HG03045 (cell line): ENCODE results near the gene CCDC88B.
"Not testable (repeated sequence)": the region's sequence is repeated elsewhere in the genome, so short reads cannot be mapped to it uniquely, and the experiment has no call there.

Experiments
- ATAC-seq: cut with Tn5 transposase; IDR thresholded peaks from one replicate; pipeline ENCODE4 v1.9.1; 2021; ENCODE audit warnings: mild to moderate bottlenecking, moderate library complexity; ENCODE audit not compliant: unreplicated experiment

The CCDC88B gene

GRCh38 chr11:64318766-64319761 lies 20.9 kb upstream of the CCDC88B start:
- ATAC-seq, result no peak

DNA sequence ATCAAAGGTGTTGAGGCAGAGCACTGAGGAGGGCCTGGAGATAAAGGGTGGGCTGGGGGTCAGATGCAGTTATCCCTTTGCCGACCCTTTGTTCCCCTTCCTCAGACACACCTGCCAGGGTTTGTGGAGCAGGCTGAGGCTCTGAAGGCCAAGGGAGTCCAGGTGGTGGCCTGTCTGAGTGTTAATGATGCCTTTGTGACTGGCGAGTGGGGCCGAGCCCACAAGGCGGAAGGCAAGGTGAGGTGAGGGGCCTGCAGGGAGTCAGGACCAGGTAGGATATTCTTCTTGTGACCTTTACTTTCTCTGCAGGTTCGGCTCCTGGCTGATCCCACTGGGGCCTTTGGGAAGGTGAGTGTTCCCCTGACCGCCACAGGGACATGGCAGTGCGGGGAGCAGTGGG lies 19.4 kb upstream of the CCDC88B start:
- no peak for ATAC-seq

- no peak for ATAC-seq
Measured at GRCh38 chr11:64321026-64321425, 19.0 kb upstream of the CCDC88B start.

- ATAC-seq, result no peak
Measured at GRCh38 chr11:64321533-64321932, 18.5 kb upstream of the CCDC88B start.

- ATAC-seq, result no peak
Measured at GRCh38 chr11:64322925-64323260, 17.1 kb upstream of the CCDC88B start.

- no peak for ATAC-seq
Measured at GRCh38 chr11:64323373-64323772, 16.6 kb upstream of the CCDC88B start.

- ATAC-seq, result not testable (repeated sequence)
Measured at GRCh38 chr11:64323984-64324383, 16.0 kb upstream of the CCDC88B start.

- no peak for ATAC-seq
Measured at GRCh38 chr11:64324692-64325469, 15.1 kb upstream of the CCDC88B start.

GRCh38 chr11:64327375-64327774 lies 12.6 kb upstream of the CCDC88B start:
- no peak for ATAC-seq

- no peak for ATAC-seq
Measured at GRCh38 chr11:64327993-64328392, 12.0 kb upstream of the CCDC88B start.

DNA sequence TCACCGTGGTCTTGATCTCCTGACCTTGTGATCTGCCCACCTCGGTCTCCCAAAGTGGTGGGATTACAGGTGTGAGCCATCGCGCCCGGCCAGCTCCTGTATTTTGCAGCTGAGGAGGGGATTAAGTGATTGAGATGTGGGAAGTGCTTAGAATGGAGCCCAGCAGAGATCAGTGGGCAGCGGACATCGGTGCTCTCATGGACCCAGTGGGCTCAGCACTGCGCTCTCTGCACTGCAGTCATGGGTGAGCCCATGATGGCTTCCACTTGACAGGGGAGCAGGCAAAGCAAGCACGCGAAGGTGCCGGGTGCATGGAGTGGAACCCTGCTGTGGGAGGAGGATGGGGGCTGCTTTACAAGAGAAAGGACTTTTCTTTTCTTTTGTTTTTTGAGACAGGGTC lies 9.1 kb upstream of the CCDC88B start:
- no peak for ATAC-seq

DNA sequence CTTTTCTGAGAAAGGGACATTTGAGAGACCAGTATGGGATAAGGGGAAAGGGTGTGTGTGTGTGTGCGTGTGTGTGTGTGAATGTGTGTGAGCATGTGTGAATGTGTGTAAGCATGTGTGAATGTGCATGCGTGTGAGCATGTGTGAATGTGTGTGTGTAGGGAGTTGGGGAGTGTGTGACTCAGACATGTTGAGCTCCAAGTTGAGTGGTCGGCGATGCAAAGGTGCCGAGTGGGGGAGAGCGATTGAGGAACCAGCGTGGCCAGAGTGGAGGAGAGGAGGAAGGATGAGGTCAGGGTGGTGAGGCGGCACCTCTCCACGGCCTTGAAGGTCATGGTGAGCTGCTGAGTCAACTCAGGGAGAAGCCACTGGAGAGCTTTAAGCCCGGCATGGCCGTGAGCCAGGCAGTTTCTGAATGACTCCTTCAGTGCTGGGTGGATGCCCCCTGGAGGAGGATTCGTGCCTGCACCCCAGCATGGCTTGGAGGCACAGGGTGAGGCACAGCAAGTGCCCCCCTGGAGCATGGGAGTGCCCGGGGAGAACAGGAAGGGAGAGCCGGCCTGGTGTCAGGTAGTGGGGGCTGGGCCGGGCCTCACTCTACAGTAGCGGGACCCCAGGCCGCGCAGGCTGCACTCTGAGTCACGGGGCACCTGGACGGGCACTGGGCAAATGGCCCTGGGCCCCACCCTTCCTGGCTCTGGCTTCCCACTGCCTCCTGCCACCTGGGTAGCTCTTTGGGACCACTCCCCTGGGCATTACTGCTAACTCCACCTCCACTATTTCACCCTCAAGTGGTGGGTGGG lies 8.2 kb upstream of the CCDC88B start:
- ATAC-seq, result no peak

DNA sequence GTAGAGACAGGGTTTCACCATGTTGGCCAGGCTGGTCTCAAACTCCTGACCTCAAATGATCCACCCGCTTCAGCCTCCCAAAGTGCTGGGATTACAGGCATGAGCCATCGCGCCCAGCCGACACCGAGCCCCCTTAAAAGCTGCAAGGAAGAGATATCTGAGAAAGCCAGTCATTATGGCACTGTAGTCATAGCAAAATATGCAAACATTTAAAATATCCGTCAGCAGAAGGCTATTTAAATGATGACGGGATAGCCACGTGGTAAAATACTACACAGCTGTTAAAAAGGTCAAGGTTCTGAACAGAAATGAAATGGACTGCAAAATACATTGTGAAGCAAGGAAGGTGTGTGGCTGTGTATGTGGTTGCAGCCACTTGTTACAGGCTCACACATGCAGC lies 6.4 kb upstream of the CCDC88B start:
- no peak for ATAC-seq

GRCh38 chr11:64334764-64335735 lies 5.0 kb upstream of the CCDC88B start:
- peak; percentile 68 for ATAC-seq

- no peak for ATAC-seq
Measured at GRCh38 chr11:64337538-64338249, 2.3 kb upstream of the CCDC88B start.

DNA sequence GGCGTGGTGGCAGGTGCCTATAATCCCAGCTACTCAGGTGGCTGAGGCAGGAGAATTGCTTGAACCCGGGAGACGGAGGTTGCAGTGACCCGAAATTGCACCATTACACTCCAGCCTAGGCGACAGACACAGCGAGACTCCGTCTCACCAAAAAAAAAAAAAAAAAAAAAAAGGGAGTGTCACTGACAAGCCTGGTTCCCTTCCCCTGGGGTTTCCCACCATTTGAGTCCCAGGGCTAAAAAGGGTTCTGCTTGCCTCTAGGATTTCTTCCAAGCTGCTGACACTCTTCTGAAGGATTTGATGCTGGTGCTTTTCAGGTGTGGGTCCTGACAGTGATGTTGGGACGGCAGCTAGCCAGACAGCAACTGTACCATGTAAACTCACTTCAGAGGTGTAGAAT lies 1.3 kb upstream of the CCDC88B start:
- no peak for ATAC-seq

DNA sequence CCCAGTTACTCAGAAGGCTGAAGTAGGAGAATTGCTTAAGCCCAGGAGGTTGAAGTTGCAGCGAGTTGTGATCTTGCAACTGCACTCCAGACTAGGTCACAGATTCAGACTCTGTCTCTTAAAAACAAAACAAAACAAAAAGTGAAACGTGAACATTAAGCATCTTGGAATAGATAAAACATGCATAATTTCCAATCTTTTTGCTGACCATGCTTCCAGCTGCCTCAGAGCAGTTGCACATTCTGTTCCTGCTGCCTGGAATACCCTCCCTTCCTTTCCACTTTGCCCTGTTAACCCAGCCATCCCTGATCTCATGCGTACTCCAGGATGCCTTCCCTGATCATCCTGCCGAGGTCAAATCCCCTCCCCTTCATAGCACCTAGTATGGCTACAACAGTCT lies 718 bp upstream of the CCDC88B start:
- ATAC-seq, result no peak

DNA sequence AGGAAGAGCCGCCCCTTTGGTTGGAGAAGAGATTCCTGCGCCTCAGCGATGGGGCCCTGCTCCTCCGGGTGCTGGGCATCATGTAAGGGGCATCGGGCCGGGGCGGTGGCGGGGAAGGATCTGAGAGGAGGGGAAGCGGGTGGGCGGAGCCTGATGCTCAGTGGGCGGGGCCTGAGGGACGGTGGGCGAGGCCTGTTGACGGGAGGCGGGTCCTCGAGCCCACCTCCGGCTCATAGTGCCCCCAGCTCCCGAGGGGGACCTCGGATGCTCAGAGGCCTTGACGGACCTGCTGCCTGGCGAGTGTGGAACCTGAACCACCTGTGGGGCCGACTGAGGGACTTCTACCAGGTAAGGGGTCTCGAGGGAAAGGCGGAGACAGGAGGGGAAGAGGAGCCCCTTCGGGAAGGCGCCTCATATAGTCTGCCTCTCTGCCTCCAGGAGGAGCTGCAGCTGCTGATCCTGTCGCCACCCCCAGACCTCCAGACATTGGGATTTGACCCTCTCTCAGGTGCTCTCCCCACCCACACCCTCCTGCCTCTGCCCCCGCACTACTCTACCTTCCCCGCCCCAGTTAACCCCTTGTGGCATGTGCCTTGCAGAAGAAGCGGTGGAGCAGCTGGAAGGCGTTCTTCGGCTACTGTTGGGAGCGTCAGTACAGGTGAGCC lies 799 bp downstream of the CCDC88B start:
- no peak for ATAC-seq

GRCh38 chr11:64341429-64341828 lies 1.4 kb downstream of the CCDC88B start:
- no peak for ATAC-seq
